WTC11 (cell line): ENCODE data around the gene INPP4B. TPM values are rescaled to one million over a fixed set of nuclear protein-coding genes. Genes with fewer than 3 reads are reported as not detected.

Experiments used
- ATAC-seq: fragments of 200-7000 bp; cut with Tn5 transposase; 2 replicates; pipeline ENCODE4 v1.10.0; 2021; ENCODE audit warnings: mild to moderate bottlenecking, moderate library complexity
- CTCF ChIA-PET: fragments of 300-600 bp; sonication (Branson Sonifier 250); formaldehyde crosslinking; loops from one replicate; lab custom pipeline; 2021; ENCODE audit warnings: antibody characterized with exemption; lab: Charles Lee
- POLR2A ChIA-PET: fragments of 350-600 bp; sonication (Branson Sonifier 250); formaldehyde crosslinking; loops from one replicate; lab custom pipeline; 2021; ENCODE audit warnings: antibody characterized with exemption; lab: Charles Lee
- DNase-seq: peaks from one replicate; pipeline ENCODE4 v3.0.0; 2021; ENCODE audit warnings: low spot score
- H3K27ac Mint-ChIP-seq: 2 replicates; pipeline ENCODE4 v1.8.0; 2021; ENCODE audit warnings: mixed read lengths
- H3K27me3 Mint-ChIP-seq: 2 replicates; pipeline ENCODE4 v1.8.0; 2021; ENCODE audit warnings: low read depth, mild to moderate bottlenecking, moderate library complexity, mixed read lengths
- H3K36me3 Mint-ChIP-seq: 2 replicates; pipeline ENCODE4 v1.8.0; 2021; ENCODE audit warnings: mixed read lengths
- H3K4me1 Mint-ChIP-seq: 2 replicates; pipeline ENCODE4 v1.8.0; 2022; ENCODE audit warnings: mixed read lengths
- H3K4me3 Mint-ChIP-seq: 2 replicates; pipeline ENCODE4 v1.8.0; 2021; ENCODE audit warnings: mild to moderate bottlenecking, moderate library complexity, mixed read lengths
- H3K9me3 Mint-ChIP-seq: 2 replicates; pipeline ENCODE4 v1.8.0; 2021; ENCODE audit warnings: mixed read lengths
- AFF4 ChIP-seq: sonication (generic); formaldehyde crosslinking; IDR thresholded peaks from 2 replicates; pipeline ENCODE4 v1.8.1; 2023; ENCODE audit warnings: mild to moderate bottlenecking, missing genetic modification reagents, borderline replicate concordance
- ATF1 ChIP-seq: sonication (generic); formaldehyde crosslinking; IDR thresholded peaks from 2 replicates; pipeline ENCODE4 v1.8.1; 2023; ENCODE audit warnings: mild to moderate bottlenecking, moderate library complexity, missing genetic modification reagents
- ELF4 ChIP-seq: sonication (generic); formaldehyde crosslinking; IDR thresholded peaks from 2 replicates; pipeline ENCODE4 v1.8.1; 2022; ENCODE audit warnings: low read depth, mild to moderate bottlenecking, moderate library complexity, missing genetic modification reagents
- ESRRA ChIP-seq: sonication (generic); formaldehyde crosslinking; IDR thresholded peaks from 2 replicates; pipeline ENCODE4 v1.8.1; 2022; ENCODE audit warnings: mild to moderate bottlenecking, missing genetic modification reagents, borderline replicate concordance
- FOXP1 ChIP-seq: sonication (generic); formaldehyde crosslinking; IDR thresholded peaks from 2 replicates; pipeline ENCODE4 v1.8.0; 2022; ENCODE audit warnings: missing genetic modification reagents, mild to moderate bottlenecking, moderate library complexity, borderline replicate concordance
- GTF2I ChIP-seq: fragments of 250-450 bp; sonication (Bioruptor Pico); conservative IDR thresholded peaks from 2 replicates; pipeline ENCODE4 v1.4.0; 2021; ENCODE audit warnings: mild to moderate bottlenecking
- NR1H2 ChIP-seq: sonication (generic); formaldehyde crosslinking; IDR thresholded peaks from 2 replicates; pipeline ENCODE4 v1.9.0; 2021; ENCODE audit warnings: mild to moderate bottlenecking, moderate library complexity, missing genetic modification reagents
- NR2C2 ChIP-seq: sonication (generic); formaldehyde crosslinking; IDR thresholded peaks from 2 replicates; pipeline ENCODE4 v1.8.0; 2022; ENCODE audit warnings: mild to moderate bottlenecking, missing genetic modification reagents
- PRRX2 ChIP-seq: fragments of 250-450 bp; sonication (Bioruptor Pico); IDR thresholded peaks from 2 replicates; pipeline ENCODE4 v1.8.0; 2021; ENCODE audit warnings: mild to moderate bottlenecking
- SMAD3 ChIP-seq: sonication (generic); formaldehyde crosslinking; IDR thresholded peaks from 2 replicates; pipeline ENCODE4 v1.8.0; 2022; ENCODE audit warnings: missing genetic modification reagents, mild to moderate bottlenecking, borderline replicate concordance
- ZNF416 ChIP-seq: fragments of 250-450 bp; sonication (Bioruptor Pico); IDR thresholded peaks from 2 replicates; pipeline ENCODE4 v1.9.0; 2021; ENCODE audit warnings: mild to moderate bottlenecking, inconsistent platforms
- ZNF423 ChIP-seq: fragments of 250-450 bp; sonication (Bioruptor Pico); IDR thresholded peaks from 2 replicates; pipeline ENCODE4 v2.1.2; 2022; ENCODE audit warnings: mild to moderate bottlenecking, moderate library complexity
- total RNA-seq: library from RNA; stranded (reverse); gene quantifications from 3 replicates; pipeline ENCODE4 v1.2.3, GENCODE V29; 2021
- TF ChIP-seq, protein P1 (sequence below): fragments of 200-600 bp; IDR thresholded peaks from 2 replicates; pipeline ENCODE4 v1.8.0; 2022; ENCODE audit warnings: antibody characterized with exemption
- TF ChIP-seq, protein P2 (sequence below): sonication (generic); formaldehyde crosslinking; IDR thresholded peaks from 2 replicates; pipeline ENCODE4 v1.8.1; 2022; ENCODE audit warnings: mild to moderate bottlenecking, missing genetic modification reagents, moderate library complexity, borderline replicate concordance

Gene INPP4B
- total RNA-seq, 1 experiment from 2014 or later = 0.92 TPM

DNA sequence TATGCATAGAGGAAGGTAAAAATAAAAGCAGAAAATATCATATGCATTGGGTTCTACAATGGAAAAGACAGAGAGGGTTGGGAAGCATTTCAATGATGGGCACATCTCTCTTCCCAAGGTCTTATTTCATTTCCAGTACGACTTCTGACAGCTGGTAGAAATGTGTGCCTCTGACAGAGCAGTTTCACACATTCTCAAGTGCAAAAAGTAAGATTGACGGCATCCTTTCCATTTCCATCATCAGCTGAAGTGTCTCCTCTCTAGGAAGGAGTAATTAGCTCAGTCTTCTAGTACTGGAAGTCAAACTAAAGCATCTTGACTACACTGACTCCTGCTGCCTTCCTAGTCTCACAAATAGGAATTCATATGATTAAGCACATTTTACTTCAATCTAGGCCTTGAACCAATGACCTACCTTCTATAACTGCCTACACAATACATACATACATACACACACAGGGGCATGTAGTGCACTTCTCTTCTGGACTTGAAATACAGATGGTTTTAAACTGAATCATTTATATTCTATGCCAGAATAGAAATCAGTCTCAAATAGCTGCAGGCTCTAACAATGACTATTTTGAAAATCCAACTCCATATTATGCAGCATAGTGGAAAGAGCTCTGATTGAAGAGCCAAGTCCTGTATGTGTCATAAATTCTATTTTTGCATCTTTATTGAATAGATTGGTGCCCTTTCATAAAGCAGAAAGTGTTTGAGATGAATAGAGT is 473.4 kb downstream of the INPP4B start (continued):
- TF ChIP-seq ZNF416 = no peak
- TF ChIP-seq NR1H2 (CRISPR knock-in tag) = no peak
- TF ChIP-seq, protein P1, sequence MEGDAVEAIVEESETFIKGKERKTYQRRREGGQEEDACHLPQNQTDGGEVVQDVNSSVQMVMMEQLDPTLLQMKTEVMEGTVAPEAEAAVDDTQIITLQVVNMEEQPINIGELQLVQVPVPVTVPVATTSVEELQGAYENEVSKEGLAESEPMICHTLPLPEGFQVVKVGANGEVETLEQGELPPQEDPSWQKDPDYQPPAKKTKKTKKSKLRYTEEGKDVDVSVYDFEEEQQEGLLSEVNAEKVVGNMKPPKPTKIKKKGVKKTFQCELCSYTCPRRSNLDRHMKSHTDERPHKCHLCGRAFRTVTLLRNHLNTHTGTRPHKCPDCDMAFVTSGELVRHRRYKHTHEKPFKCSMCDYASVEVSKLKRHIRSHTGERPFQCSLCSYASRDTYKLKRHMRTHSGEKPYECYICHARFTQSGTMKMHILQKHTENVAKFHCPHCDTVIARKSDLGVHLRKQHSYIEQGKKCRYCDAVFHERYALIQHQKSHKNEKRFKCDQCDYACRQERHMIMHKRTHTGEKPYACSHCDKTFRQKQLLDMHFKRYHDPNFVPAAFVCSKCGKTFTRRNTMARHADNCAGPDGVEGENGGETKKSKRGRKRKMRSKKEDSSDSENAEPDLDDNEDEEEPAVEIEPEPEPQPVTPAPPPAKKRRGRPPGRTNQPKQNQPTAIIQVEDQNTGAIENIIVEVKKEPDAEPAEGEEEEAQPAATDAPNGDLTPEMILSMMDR = no peak

DNA sequence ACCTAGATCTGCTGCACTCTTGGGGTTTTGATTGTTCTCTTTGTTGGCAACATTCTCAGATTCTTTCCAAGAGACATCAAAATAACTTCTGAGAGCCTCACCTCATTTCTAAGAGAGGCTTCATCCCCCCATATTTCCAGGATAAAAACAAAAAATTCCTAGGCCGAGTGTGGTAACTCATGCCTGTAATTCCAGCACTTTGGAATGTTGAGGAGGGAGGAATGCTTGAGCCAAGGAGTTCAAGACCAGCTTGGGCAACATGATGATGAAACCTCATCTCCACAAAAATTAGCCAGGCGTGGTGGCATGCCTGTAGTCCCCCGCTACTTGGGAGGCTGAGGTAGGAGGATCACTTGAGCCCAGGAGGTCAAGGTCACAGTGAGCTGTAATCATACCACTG is 477.0 kb downstream of the INPP4B start:
- H3K9me3 Mint-ChIP-seq = peaks cover 7% of the 10 kb centered on the region
- POLR2A ChIA-PET = no interaction called here
- no peaks in the 10 kb centered on the region; the same call in 1 of the 2 replicates for H3K36me3 Mint-ChIP-seq
- DNase-seq (no peak), ATAC-seq (no peak)
- H3K27ac Mint-ChIP-seq = no peak overlapping the region
- H3K4me3 Mint-ChIP-seq = no peak overlapping the region
- TF ChIP-seq ESRRA (CRISPR knock-in tag) (no peak), FOXP1 (CRISPR knock-in tag) (no peak), ELF4 (CRISPR knock-in tag) (no peak), SMAD3 (CRISPR knock-in tag) (no peak)
- CTCF ChIA-PET = no interaction called here
- no peaks in the 10 kb centered on the region for H3K27me3 Mint-ChIP-seq
- H3K4me1 Mint-ChIP-seq = peaks cover 34% of the 10 kb centered on the region

DNA sequence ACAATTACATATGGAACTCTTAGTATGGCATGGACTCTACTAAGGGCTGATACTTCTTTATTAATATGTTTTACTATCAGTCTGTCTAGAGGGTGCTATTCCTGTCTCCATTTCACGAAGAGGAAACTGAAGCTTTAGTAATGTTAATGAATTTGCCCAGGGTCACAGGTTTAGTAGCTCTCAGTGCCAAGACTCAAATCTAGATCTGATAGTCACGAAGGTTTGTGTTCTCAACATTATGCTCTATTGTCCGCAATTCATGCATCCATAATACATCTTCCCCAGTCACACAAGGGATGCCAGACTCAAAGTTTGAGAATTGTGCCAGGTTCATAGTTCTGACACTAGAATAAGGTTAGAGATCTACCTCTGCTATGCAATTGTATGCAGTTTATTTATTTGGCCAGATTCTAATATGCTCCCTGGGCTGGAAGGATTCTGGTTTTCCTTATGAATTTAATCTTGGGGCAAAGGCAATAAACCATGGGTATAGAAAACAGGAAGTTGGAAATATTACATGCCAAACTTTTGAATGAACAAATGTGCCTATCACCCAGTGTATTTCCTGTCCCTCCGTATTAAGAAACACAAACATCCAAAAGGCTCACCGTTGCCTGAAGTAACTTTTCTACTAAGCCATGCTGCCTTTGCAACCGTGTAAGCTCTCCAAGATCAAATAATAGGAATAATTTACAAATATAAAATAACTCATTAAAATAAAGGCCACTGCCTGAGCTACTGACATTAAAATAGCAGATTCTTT is 478.5 kb downstream of the INPP4B start:
- DNase-seq (no peak), ATAC-seq (0 out of 2 replicates have a peak, but pooled peaks have one; percentile 32)
- H3K4me1 Mint-ChIP-seq = peaks cover 34% of the 10 kb centered on the region
- H3K9me3 Mint-ChIP-seq = peaks cover 7% of the 10 kb centered on the region
- ChIA-PET POLR2A (no interaction called here), CTCF (interaction anchor here (1.5 kb wide), 1 partner anchor 17 kb away, joined by 4 read pairs; no protein-coding TSS in a partner anchor)
- TF ChIP-seq ATF1 (CRISPR knock-in tag) (no peak), FOXP1 (CRISPR knock-in tag) (no peak), GTF2I (CRISPR knock-in tag) (no peak), AFF4 (CRISPR knock-in tag) (no peak), PRRX2 (CRISPR knock-in tag) (no peak)
- H3K27ac Mint-ChIP-seq = no peak overlapping the region
- no peaks in the 10 kb centered on the region; the same call in 1 of the 2 replicates for H3K36me3 Mint-ChIP-seq
- H3K27me3 Mint-ChIP-seq = no peaks in the 10 kb centered on the region
- no peak overlapping the region for H3K4me3 Mint-ChIP-seq

GRCh38 chr4:142366769-142367181 is 479.3 kb downstream of the INPP4B start:
- POLR2A ChIA-PET = no interaction called here
- TF ChIP-seq, protein P2, sequence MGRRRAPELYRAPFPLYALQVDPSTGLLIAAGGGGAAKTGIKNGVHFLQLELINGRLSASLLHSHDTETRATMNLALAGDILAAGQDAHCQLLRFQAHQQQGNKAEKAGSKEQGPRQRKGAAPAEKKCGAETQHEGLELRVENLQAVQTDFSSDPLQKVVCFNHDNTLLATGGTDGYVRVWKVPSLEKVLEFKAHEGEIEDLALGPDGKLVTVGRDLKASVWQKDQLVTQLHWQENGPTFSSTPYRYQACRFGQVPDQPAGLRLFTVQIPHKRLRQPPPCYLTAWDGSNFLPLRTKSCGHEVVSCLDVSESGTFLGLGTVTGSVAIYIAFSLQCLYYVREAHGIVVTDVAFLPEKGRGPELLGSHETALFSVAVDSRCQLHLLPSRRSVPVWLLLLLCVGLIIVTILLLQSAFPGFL (CRISPR knock-in tag) = no peak
- TF ChIP-seq ZNF423 (no peak), ATF1 (CRISPR knock-in tag) (no peak), NR2C2 (no peak)
- Mint-ChIP-seq H3K27ac (no peak overlapping the region), H3K4me1 (peaks cover 34% of the 10 kb centered on the region), H3K36me3 (no peaks in the 10 kb centered on the region; the same call in 1 of the 2 replicates), H3K27me3 (no peaks in the 10 kb centered on the region), H3K9me3 (peaks cover 12% of the 10 kb centered on the region), H3K4me3 (no peak overlapping the region)
- ATAC-seq (peak; percentile 68), DNase-seq (no peak)
- CTCF ChIA-PET = interaction anchor here (1.5 kb wide), 1 partner anchor 16 kb away, joined by 4 read pairs; no protein-coding TSS in a partner anchor
